Head of caudate nucleus (tissue), 42 donors: ENCODE measurements around the gene GFRA1.
A peak's percentile ranks its signal among the peaks of the same experiment; 100 is the strongest.

Experiments used
- DNase-seq, 42 donors: peaks; one replicate each; pipeline versions ENCODE4 v3.0.0 to v3.0.0-alpha.2; 2020 to 2021; ENCODE audit warnings: mixed read lengths in 7 of 42
- intact Hi-C: fragments of 100-400 bp; cut with DNase I; formaldehyde crosslinking; loops from one replicate; pipeline ENCODE4 v1.15.0; 2022

The GFRA1 gene

DNA sequence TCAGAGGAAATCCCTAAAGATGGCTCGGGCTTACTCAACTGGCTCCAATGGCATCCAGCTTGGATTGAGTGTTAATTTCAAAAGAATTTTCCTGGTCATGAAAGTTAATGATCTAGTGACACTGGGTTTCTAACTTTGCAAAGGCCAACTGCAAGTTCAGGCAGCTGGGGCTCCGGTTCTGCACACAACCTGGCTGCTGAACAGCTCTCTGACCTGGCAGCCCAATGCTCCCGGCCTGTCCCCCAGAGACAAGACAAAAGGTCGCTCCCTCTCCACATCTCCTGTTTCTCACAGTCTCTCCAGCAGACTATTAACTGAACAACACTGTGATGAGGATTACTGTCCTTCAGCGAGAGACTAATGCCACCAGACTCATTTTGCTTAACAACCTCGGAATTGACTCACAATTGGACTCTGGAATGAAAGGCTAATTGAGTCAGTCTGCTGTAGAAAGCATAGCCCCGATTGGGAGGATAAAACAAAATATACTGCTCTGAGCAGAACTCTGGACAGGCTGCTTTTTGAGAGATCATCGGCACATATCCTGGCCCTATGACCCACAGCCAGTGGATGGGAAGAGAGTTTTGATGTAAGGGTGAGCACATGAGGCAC, 174.5 kb downstream of the GFRA1 start:
- no peak for DNase-seq
- intact Hi-C loops: no loop called here

- peak in 41 of 42 donors; percentile 13 to 78 (median 50) for DNase-seq
- intact Hi-C loops: no loop called here
These were observed 175.7 kb downstream of the GFRA1 start for GRCh38 chr10:116097239-116097784.

DNA sequence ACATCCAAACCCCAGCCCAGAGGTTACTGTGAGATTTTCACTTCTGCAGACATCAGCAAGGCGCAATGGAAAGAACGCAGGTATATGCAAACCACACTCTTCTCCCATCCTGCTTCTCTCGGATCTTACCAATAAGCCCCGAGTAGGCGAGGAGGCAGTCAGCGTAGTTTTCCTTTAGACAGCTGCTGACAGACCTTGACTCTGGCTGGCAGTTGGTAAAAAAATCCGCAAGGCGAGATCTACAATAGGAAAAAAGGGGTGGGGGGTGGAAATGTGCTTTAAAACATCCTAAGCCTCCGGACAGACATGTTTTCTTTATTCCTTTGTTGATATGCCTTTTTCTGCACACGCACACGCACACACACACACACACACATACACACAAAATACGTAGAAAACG, 176.5 kb downstream of the GFRA1 start:
- DNase-seq: no peak

DNA sequence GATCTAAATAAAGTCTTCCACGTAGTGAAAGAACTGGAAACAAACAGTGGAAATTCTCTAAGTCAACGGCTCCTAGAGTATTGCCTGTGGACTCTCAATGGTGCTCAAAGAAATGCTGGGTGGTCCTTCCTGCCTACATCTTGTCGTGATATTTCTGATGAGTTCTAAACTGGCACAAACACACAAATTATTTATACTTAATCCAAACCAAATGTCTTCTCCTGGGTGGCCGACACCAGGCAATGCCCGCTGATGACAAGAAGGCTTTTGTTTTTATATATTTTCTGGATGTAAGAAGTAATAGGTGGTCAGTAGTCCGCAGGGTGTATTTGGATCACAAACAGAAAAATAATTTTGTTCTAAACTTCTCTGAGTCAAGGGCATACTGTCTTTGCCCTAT, 178.7 kb downstream of the GFRA1 start:
- DNase-seq: no peak
- intact Hi-C loops: no loop called here

More for the DNA sequence above, 176.5 kb downstream of the GFRA1 start:
- intact Hi-C loops: no loop called here

DNA sequence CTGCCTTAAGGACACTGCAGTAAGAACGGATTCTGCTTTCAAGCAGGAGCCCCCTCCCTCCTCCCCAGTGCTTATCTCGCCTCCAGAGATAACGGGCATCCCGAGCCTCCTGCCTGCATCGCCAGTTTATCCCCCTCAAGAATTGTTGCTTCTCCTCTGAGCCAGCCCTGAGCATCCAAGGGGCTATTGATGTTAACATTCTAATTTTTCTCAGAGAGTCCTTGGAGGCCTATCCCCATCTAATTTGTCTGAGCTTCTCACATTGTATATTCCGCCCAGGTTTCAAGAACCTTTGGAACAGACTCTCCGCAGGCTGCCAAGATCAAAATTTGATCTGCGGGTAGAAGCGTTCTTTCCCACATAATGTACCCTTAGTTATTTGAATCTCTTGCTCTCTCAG, 180.0 kb downstream of the GFRA1 start:
- no peak for DNase-seq
- intact Hi-C loops: no loop called here

- intact Hi-C loops: no loop called here
- DNase-seq: no peak
These were observed 184.0 kb downstream of the GFRA1 start for GRCh38 chr10:116088985-116089384.

DNA sequence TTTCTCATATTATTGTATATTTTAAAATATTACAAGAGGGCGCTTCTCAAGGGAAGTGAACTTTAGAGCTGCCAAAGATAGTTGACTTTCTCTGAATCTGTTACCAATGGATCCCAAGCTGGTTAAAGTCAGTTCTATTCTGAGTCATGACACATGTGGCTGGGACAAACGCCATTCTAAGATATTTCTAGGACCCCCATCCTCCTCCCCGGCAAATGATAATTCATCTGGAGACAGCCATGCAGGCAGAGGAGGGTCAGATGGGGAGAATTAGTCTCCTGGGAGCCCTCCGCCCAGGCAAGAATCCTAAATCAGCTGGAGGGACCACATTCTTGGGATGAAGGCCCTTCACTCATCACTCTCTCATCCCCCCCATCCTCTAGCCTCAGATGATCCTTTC, 187.7 kb downstream of the GFRA1 start:
- no peak for DNase-seq
- intact Hi-C loops: no loop called here

DNA sequence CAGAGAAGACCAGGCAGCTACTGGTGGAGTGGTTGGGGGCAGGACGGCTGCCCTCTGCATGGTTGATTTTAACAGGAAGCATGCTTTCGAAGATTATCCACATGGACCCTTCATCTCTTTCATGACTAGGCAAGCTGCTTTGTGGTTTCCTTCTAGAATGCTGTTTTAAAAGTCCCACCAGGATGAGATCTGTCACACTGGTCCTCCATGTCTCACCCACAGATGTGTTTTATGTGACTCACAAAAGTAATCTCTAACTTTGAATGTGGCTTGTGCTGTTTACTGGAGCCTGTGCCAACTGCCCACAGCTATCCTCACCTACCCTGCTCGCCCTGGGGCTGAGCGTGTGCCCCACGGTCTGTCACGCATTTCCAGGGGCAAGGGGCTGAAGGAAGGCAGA, 188.8 kb downstream of the GFRA1 start:
- DNase-seq: no peak
- intact Hi-C loops: no loop called here

DNA sequence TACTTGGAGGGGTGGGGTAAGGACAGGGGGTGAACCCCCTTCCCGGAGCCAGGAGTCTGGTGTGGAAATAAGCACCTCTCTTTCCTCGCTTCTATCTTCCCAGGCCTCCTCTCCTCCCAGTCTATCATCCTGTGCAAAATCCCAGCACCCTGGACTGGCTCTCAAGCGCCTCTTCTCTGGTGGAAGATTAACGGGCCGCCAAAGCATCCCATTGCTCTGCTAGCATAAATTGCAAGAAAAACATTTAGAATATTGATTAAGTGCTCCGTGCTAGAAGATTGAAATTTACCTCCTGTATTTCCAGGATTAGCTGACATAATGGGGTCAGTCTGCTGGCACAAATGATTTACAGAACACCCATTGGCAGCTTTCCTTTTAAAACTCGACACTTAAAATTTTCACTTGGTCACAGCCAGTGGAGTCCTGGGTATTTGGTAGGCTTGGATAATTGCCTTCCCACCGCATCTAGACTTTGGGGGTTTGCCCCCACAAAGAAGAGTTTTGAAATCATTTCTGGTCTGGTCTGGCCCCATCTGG, 189.7 kb downstream of the GFRA1 start:
- intact Hi-C loops: no loop called here
- DNase-seq: no peak

DNA sequence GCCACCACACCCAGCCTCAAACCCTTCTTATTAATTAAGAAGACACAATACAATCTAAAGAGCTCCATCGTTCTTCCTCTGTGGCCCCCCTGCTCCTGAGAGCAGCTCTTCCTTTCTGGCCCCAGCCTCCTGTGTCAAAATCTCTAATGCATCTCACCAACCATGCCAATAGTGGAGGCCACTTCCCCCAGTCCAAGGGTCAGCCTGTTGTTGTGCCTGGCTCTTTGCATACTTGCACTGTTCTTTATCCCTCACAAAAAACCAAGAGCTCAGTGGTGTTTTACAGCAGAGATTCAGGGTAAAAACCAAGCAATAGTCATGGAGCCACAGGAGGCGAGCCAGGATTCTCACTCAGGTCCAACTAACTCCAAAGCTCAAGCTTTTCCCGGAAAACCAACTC, 190.2 kb downstream of the GFRA1 start:
- DNase-seq: no peak
- intact Hi-C loops: no loop called here

DNA sequence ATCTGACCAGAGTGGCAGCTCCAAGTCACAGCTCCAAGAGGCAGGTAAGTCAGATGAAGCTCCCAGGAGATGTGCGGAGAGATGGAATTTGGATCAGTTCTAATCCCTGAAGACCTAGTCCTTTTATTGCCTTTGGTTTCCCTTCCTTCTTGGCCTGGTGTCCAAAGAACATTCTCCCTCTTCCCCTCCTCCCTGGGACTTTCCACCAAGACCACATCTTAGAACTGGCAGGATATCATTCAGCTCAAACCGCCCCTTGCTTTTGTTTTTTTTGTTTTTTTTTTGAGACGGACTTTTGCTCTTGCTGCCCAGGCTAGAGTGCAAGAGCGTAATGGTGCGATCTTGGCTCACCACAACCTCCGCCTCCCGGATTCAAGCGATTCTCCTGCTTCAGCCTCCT, 190.8 kb downstream of the GFRA1 start:
- no peak for DNase-seq
- intact Hi-C loops: no loop called here

GRCh38 chr10:116080553-116080952, 192.5 kb downstream of the GFRA1 start:
- intact Hi-C loops: no loop called here

DNA sequence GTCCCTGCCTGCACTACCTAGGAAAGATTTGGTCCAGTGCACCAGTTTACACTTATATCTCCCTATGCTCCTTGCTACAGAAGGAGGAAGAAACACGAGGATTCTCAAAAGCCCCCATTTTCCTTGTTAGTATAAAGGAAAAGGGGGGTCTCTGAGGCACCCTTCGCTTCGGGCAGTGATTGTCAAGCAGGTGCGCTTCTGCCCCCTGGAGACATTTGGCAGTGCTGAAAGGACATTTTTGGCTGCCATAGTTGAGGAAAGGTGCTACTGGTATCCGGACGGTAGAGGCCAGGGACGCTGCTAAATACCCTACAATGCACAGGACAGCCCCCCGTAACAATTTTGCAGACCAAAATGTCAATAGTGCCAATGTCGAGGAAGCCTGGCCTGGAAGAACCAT, 193.7 kb downstream of the GFRA1 start:
- no peak for DNase-seq
- intact Hi-C loops: no loop called here

More at GRCh38 chr10:116080553-116080952, 192.5 kb downstream of the GFRA1 start:
- no peak for DNase-seq

DNA sequence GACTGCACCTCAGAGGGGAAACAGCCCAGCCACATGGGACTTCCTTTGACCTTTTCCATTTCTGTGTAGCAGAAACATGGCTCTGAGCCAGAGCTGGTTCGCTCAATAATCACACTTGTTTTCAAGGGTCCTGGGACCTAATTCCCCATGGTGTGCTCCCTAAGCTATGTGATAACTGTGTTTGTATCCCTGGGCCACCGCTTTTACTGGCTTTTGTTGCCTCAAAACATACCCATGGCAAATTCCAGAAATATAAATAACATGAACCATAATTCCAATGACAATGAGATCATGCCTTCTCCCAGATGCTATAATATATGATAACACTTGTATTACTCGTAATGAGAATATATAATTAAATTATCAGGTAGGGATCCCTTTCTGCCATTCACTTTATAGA, 196.4 kb downstream of the GFRA1 start:
- DNase-seq: no peak

DNA sequence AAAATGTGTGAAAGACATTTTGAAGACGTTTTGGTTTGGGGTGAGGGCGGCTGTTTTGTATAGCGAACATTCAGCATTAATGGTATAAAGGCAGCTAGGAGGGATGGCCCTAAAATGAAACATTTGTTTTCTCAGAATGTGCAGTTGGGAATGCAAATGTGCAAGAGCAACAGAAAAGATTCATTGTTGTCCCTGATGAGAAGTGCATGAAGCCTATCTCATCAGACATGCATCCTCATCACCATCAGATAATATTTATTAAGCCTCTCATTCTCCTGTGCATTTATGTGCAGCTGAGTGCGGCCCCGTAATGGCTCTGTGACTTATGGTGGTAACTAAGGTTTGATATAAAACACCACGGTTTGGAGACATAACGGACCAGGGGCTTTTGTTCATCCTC, 199.5 kb downstream of the GFRA1 start:
- intact Hi-C loops: no loop called here
- peak in 1 of 42 donors; percentile 19 for DNase-seq

More for the DNA sequence above, 196.4 kb downstream of the GFRA1 start:
- intact Hi-C loops: no loop called here

GRCh38 chr10:116073001-116073400, 200.0 kb downstream of the GFRA1 start:
- intact Hi-C loops: no loop called here
- no peak for DNase-seq

DNA sequence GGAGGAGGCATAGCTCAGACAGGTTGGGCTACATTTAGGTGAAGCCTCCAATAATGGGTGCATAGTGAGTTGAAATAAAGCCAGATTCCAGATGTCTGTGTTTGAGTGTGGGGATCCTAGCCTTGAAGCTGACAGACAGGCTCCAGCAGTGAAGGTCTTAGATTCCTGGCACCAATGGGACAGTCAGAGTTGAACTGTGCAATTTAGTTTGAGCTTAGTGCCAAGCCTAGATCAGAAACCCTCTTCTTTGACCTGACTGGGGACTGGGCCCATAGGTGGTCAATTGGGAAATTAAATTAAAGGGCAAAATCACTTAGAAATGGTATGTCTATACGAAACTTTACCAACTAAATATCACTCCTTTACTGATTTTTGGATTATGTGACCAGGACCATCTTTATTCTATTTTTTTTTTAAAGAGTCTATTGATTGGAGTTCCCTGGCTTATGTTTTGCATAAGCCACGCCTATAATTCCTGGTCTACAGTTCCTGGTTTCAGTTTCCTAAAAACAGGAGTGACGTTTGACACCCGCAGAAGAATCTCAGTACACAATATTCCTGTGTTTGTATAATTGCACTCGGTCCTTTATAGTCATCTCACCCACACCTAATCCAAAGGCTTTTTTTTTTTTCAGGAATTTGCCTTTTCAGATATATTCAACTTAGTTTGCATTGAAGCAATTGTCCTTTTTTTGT, 201.4 kb downstream of the GFRA1 start:
- intact Hi-C loops: no loop called here
- DNase-seq: no peak

- DNase-seq: no peak
- intact Hi-C loops: no loop called here
These were observed 202.2 kb downstream of the GFRA1 start for GRCh38 chr10:116070743-116071320.

- DNase-seq: no peak
- intact Hi-C loops: no loop called here
These were observed 203.2 kb downstream of the GFRA1 start for GRCh38 chr10:116069856-116070255.

- intact Hi-C loops: no loop called here
- DNase-seq: no peak
These were observed 205.2 kb downstream of the GFRA1 start for GRCh38 chr10:116067825-116068224.
